ENCODE measurements around the gene DEAF1.
A peak's percentile ranks its signal among the peaks of the same experiment; 100 is the strongest.
"Not testable (repeated sequence)": the region's sequence is repeated elsewhere in the genome, so short reads cannot be mapped to it uniquely, and the experiment has no call there.

The DEAF1 gene

DNA sequence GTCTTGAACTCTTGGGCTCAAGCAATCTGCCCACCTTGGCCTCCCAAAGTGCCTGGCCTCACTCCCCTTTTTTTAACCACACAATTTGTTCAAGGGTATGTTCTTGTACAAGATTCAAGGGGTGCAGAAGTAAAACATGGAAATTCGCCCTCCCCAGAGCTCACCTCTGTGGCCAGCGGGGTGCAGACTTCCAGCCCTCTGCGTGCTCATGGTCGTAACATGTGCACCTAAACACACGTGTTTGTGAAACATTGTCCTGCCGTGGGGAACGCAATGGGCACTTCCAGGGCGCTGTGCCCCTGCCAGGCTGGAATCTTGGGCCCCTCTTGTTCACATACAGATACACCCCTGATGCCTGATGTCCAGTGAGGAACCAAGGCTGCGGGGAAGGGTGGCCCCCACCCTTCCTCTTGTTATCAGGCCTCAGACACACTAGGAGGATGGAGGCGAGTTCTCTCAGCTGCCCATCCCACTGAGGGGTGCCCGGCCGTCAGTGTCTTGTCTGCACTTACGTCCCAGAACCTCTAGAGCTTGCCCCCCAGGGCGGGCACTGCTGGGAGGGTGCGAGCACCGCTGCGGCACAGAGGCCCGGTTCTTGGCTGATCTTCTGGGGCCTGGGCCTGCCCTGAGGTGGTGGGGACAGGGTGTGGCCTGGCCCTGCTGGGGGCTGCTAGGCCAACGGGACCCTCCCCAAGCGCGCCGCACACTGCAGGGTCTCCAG is 6.9 kb upstream of the DEAF1 start:
- DNase-seq (ENCODE audit: low read depth in 1 of 2, low spot score in 1 of 2) = no peak

- no peak for DNase-seq (ENCODE audit: low read depth in 1 of 2, low spot score in 1 of 2)
These were observed 4.7 kb upstream of the DEAF1 start for GRCh38 chr11:699753-700152.

DNA sequence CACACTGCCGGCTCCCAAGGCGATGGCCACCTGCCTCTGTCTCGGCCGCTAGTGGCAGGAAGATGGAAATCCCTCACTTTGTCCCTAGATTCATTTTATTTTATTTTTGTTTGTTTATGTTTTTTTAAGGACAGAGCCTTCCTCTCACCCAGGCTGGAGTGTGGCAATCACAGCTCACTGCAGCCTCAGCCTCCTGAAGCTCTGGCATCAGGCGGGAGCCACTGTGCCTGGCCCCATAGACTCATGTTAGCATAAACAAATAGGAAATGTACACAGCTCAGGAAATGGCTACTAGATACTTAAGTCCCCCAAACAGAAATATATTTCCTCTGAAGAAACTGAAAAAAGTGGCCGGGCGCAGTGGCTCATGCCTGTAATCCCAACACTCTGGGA is 4.1 kb upstream of the DEAF1 start:
- DNase-seq (ENCODE audit: low read depth in 1 of 2, low spot score in 1 of 2) = no peak

DNA sequence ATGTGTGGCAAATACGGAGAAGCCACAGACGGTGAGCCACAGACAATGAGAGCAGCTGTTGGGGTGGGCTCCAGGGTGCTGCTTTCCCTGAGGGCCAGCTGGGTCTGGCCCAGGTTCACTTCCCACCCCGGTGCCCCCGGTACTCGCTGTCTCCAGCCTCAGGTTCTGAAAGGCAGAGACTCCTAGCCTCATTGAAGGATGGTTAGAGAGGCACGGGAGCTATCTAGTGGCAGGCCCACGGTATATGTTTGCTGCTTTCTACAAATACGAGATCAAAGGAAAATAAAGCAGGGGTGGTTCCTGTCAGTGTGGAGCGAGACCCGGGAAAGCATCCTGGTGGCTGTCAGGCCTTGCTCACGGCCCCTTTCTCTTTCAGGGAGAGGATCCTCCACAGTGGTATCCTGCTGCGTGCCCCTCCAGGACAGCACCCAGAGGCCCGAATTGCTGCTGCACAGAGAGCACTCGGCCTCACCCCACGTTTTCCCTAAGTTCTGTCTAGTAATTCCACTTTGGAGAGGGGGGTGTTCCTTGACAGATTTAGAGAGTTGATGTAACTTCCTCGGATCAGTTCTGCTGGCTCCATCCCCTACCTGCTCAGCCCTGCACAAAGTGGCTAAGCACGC is 3.6 kb upstream of the DEAF1 start:
- DNase-seq (ENCODE audit: low read depth in 1 of 2, low spot score in 1 of 2) = no peak

DNA sequence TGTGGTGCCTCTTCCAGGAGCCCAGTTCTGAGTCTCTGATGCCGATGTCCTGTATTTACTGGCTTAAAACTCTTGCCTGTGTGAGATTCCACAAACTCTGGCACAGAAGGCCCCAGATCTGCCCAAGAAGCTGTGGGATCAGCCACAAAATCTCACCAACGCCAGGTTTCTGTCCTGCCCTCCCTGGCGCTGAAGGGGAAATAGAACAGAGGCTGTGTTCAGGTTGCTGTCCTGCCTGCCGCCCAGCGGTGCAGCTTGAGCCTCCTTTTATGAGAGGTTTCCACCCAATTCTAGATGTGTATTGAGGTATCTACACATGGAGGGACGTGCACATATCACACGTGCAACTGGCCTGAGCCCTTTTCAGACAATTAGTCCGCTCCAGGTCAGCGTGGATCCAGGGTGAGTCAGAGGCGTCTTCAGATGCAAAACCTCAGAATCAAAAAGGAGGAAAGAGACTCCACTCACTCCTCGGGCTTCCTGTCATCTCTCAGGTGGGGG is 2.8 kb upstream of the DEAF1 start:
- DNase-seq (ENCODE audit: low read depth in 1 of 2, low spot score in 1 of 2) = no peak

- DNase-seq (ENCODE audit: low read depth in 1 of 2, low spot score in 1 of 2) = no peak
These were observed 2.0 kb upstream of the DEAF1 start for GRCh38 chr11:696955-697491.

DNA sequence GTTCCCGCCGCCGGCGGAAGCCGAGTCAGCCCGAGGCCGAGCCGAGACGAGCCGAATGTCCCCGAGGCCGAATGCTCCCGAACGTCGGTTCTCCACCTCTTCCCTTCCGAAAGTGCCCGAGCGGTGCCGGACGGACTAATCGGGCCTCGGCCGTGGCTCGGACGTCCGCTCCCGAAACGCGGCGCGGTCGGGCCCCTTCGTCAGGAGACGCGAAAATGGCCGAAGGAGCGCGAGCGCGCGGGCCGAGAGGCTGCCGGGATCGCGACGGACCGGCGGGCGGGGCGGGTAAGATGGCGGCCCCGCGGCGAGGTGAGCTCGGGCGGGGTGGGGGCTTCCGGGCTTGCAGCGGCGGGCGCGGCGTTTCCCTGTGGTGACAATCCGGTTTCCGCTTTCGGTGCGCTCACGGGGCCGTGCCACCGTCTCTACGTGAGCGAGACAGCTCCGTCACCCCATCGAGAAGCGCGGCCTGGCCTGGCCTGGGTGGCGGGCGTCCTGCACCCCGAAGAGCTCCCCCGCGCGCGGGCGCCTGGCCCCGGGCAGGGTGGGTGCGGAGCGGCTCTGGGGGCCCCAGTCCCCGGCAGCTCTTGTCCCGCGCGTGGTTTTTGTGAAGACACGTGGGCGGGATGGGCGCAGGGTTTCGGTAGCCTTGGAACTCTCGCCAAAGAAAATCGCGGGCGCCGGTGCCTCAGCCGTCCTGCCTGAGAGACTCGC is 671 bp upstream of the DEAF1 start, which contains the start of gene TMEM80:
Gene TMEM80 (plus strand): TSS at position 279 of the 711 bp plus-strand sequence. CDS start 12 bp downstream, at position 291.
- DNase-seq (ENCODE audit: low read depth in 1 of 2, low spot score in 1 of 2) = peak; percentile 93 to 95

DNA sequence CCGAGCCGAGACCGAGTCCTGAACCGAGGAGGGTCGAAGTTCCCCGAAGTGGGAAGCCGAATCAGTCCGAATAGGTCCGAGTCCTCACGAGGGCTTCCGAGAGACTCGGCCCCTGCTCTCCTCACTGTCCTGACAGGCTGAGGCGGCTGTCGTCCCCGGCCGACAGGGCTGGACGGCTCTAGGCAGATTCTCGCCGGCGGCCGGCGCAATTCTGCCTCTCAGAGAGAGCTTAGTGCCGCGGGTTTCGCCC is 191 bp upstream of the DEAF1 start:
- no peak for DNase-seq (ENCODE audit: low read depth in 1 of 2, low spot score in 1 of 2)

- no peak for DNase-seq (ENCODE audit: low read depth in 1 of 2, low spot score in 1 of 2)
These were observed 997 bp downstream of the DEAF1 start for GRCh38 chr11:693887-694562.

- no peak for DNase-seq (ENCODE audit: low read depth in 1 of 2, low spot score in 1 of 2)
These were observed 1.6 kb downstream of the DEAF1 start for GRCh38 chr11:693415-693831.

- no peak for DNase-seq (ENCODE audit: low read depth in 1 of 2, low spot score in 1 of 2)
These were observed 2.1 kb downstream of the DEAF1 start for GRCh38 chr11:692824-693414.

- no peak for DNase-seq (ENCODE audit: low read depth in 1 of 2, low spot score in 1 of 2)
These were observed 3.1 kb downstream of the DEAF1 start for GRCh38 chr11:691710-692590.

DNA sequence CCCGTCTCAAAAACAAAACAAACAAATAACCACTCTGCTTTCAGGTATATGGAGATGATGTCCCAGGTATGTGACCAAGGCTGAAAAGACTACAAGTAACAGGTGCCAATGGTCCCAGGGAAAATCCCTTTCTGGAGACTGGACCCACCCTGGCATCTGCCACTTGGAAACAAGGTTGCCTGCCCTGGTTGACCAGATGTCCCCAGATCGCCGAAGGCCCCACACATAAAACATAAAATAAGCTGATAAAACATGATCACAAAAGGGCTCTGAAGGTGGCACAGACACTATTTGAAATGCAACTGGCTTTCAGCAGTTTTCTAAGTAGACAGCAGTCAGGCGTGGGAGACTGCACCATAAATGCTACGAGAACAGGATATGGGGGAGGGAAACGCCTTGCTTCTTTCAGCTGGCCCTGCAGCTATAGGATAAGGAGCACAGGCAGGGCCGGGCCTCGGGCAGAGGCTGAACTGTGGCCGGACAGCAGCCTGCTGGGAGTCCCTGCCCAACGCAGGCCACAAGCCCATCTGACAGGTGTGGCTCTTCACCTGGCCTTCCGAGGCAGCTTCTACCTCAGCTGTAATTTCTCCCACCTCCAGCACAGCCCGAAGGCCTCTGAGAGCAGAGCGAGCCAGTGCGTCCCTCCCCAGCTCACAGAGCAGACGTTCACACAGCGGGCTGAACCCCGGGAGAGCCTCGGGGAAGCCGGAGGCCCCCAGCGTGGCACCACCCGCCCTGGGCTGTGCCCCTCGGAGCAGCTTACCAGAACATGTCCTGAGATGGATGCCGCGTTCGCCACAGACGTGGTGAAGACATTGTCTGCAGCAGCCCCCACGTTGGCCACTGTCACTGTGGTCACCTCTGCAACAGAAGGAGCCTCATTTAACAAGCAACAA is 4.0 kb downstream of the DEAF1 start:
- no peak for DNase-seq (ENCODE audit: low read depth in 1 of 2, low spot score in 1 of 2)

DNA sequence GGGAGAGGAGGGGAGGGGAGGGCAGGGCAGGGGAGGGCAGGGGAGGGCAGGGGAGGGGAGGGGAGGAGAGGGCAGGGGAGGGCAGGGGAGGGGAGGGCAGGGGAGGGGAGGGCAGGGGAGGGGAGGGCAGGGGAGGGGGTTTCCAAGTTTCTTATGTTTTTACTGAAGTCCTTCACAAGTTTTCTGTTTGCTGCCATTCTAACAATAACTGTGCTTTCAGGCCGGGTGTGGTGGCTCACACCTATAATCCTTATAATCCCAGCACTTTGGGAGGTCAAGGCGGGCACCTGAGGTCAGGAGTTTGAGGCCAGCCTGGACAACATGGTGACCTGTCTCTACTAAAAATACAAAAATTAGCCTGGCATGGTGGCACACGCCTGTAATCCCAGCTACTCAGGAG is 4.8 kb downstream of the DEAF1 start:
- DNase-seq (ENCODE audit: low read depth in 1 of 2, low spot score in 1 of 2) = not testable (repeated sequence)

- DNase-seq (ENCODE audit: low read depth in 1 of 2, low spot score in 1 of 2) = no peak
These were observed 5.4 kb downstream of the DEAF1 start for GRCh38 chr11:689625-690024.

GRCh38 chr11:688681-689080 is 6.3 kb downstream of the DEAF1 start:
- no peak for DNase-seq (ENCODE audit: low read depth in 1 of 2, low spot score in 1 of 2)

DNA sequence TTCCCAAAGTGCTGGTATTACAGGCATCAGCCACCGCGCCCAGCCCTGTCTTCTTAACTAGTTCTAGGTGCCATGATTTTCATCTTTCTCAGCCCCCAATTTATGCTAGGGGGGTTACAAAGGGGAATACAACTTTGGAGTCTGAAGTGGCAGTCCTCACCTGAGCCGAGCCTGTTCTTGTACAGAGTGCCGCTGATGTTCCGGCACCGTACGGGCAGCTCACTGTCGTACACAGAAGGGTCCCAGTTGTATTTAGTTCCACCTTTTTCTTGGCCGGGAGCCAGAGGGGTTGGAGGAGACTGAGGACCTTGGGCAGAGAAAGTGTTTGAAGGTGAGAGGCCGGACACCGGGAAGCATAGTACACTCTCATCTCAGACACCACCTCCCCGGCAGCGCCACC is 7.3 kb downstream of the DEAF1 start:
- DNase-seq (ENCODE audit: low read depth in 1 of 2, low spot score in 1 of 2) = no peak

DNA sequence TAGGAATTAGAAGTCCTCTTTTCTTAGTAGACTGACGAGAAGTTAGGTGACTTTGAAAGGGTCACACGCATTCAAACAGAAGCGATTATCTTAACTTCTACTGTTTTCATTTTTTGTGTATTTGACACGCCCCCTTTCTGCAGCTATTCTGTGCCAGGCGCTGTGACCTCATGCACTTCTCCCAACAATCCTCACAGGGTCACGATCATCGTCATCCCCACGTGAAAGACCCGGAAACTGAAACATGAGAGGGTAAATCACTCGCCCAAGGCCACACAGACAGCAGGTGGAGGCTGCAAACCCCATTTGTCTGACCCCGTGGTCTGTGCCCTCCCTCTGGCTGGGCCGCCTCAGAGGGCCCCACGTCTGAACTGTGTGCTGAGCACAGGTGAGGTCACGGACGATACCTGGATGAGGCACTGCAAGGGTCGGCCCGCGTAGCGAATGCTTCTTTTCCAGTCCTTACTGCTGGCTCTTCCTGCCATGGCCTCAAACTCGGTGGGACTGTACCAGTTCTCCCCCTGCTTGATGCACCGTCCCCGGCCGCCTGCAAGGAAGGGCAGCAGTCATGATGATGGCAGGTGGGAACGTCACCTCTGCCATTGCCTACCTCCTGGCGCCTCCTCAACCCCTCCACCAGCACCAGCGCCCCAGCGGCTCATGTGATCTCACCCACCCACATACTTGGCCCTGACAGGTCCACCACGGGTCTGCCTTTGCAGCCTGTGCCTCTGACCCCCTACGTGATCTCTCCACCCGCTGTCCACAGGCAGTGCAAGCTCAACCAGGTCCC is 8.4 kb downstream of the DEAF1 start:
- no peak for DNase-seq (ENCODE audit: low read depth in 1 of 2, low spot score in 1 of 2)
